GM18867 (cell line): ENCODE data around the gene ANKRD18A.
"Not testable (repeated sequence)": the region's sequence is repeated elsewhere in the genome, so short reads cannot be mapped to it uniquely, and the experiment has no call there.

ENCODE experiments used
- ATAC-seq: cut with Tn5 transposase; IDR thresholded peaks from one replicate; pipeline ENCODE4 v1.9.1; 2021; ENCODE audit warnings: mild to moderate bottlenecking, moderate library complexity; ENCODE audit not compliant: unreplicated experiment

The ANKRD18A gene

DNA sequence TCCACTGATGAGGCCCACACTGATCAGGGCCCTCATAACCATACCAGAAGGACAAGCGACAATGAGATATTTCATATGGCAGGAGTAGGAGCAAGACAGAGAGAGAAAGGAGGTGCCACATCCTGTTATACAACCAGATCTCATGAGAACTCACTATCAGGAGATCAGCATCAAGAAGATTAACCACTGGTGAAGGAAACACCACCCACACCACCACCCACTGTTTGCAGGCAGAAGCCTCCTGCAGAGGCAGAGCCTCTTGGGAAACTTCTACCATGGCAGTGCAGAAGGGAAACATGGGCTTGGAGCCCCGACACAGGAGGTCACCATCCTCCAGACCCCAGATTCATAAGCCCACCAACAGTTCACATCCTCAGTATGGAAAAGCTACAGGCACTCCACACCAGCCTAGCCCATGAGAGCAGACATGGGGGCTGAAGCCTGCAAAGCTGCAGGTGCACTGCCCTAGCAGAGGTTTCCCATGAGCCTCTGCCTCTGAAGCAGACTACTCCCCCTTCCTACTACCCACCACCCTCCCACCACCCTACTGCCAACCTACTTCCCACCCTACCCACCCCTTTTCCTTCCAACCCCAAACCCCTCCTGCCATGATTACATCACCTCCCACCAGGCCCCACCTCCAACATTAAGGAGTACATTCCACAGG lies 73.8 kb downstream of the ANKRD18A start:
- ATAC-seq: not testable (repeated sequence)

DNA sequence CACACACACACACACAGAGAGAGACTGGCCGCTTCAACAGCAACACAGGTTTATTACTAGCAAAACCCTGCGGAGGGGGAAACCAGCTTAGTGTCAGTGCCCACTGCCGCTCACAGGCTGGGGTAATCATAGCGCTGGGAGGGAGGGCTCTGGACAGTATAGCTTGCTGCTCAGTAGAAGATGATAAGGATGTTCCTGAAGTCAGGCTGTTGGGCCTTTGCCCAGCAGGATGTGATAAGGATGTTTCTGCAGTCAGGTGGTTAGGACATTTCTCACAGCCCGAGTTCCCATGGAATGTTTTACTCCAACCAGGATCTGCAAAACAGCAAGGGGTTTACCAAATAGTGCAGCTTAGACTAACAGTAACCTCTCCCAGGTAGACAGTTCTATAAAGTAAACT lies 79.9 kb downstream of the ANKRD18A start:
- not testable (repeated sequence) for ATAC-seq

DNA sequence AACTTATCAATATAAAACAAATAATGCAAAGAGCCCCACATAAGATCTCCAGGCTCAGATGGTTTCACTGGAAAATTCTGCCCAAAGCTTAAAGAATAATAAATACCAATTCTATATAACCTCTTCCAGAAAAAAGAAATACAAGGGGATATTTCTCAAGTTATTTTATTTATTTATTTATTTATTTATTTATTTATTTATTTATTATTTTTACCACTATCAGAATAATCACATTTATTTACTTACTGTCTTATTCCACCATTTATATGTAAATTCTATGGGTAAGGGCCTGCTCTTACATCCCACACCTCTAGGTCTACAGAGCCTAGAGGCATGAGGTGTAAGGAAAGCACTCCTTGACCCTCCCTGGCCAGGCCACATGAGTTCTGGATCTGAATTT lies 91.1 kb downstream of the ANKRD18A start:
- no peak for ATAC-seq

DNA sequence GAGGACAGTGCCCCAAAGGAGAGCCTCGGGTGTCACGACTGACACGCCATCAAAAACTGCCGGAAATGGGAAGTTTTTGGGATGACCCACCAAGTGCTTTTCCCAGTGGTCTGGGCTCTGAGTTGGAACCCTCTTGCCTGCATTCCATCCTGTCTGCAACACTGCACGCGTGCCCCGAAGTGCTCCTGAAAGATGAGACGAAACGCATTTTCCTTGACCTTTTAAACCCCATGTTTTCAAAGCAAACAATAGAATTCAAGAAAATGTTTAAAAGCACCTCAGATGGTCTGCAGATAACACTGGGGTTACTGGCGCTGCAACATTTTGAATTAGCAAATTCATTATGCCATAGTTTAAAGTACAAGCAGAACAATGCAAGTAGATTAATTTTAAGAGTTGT lies 92.9 kb downstream of the ANKRD18A start:
- ATAC-seq: no peak

DNA sequence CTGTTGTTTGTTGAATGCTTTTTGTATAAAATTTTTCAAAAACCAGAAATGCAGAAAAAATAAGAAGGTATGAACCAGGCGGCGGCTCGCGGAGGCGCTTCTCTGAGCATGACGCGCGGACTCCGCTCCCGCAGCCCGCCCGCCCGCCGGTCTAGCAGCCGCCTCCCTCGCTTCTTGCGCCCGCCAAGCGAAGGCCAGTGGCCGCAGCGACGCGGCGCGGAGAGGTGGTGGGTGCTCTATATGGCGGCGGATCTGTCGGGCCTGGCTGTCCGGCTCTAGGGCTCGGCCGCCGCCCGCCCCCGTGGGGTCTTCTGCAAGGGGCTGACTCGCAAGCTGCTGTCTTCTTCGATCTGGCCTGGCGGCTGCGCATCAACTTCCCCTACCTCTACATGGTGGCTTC lies 93.8 kb downstream of the ANKRD18A start:
- ATAC-seq: no peak

DNA sequence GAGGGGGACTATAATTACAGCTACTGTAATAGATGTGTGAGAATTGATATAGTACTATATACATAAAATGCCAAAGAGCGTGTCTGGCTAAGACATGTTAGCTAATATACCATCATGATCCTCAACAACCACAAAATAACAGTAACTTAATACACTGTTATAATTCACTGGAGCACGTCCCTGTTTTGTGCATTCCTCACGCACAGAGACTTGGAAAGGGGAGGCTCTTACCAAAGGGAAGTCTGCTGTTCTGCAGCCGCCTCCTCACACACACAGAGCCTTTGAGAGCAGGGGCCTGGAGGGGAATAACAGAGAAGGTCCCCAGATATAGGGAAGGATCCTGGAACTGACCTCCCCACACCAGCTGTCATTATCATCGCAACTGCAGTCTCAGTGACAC lies 97.3 kb downstream of the ANKRD18A start:
- no peak for ATAC-seq

DNA sequence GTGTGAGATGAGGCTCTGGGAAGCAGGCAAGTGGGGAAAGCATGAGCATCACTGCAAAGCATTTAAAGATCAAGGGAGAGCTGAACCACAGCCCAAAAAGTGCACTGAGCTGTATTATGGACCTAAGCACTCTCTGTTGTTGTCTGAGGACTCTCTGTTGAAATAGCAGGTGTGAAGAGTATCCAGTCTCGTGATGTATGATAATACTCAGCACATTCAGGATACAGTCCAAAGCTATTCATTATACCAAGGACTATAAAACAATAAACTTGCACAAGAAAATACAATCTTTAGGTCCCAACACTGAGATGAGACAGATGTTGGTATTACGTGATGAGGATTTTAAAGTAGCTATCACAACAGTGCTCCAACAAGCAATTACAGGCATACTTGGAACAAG lies 98.6 kb downstream of the ANKRD18A start:
- no peak for ATAC-seq
